HCT116 (cell line): Measurements from ENCODE around the gene CFAP53. TPM values are rescaled to one million over a fixed set of nuclear protein-coding genes. Genes with fewer than 3 reads are reported as not detected.

Experiments used
- ATAC-seq: fragments of 200-7000 bp; cut with Tn5 transposase; 2 replicates; pipeline ENCODE4 v1.9.1; 2020; ENCODE audit warnings: mild to moderate bottlenecking, moderate library complexity
- BruUV-seq: library from RNA; stranded (reverse); fragments of 400-500 nt; replicated peaks from 2 replicates; lab custom pipeline; 2021; lab: Mats Ljungman, UMichigan
- CTCF ChIA-PET: fragments of 300-600 bp; sonication (Branson Sonifier 250); formaldehyde crosslinking; loops from one replicate; lab custom pipeline; 2021; ENCODE audit warnings: antibody characterized with exemption; lab: Charles Lee
- POLR2A ChIA-PET: fragments of 300-600, 350-600 bp; sonication (Branson Sonifier 250); formaldehyde crosslinking; loops from one replicate; lab custom pipeline; 2021; ENCODE audit warnings: antibody characterized with exemption; lab: Charles Lee
- RAD21 ChIA-PET, 2 experiments: fragments of 300-600 bp; sonication (Branson Sonifier 250); formaldehyde crosslinking; loops; one replicate each; lab custom pipeline; 2023; ENCODE audit warnings: low total read pairs in 2 of 2; ENCODE audit not compliant: uncharacterized antibody in 2 of 2, unreplicated experiment in 2 of 2, low non-redundant PET in 1 of 2; lab: Charles Lee
- DNase-seq: peaks from one replicate; pipeline ENCODE4 v3.0.0-alpha.2; 2010; ENCODE audit warnings: low read depth, low spot score
- H2AFZ ChIP-seq: fragments of 200-600 bp; shearing (Covaris generic), sonication (generic); 2 replicates; pipeline ENCODE4 v1.6.1; 2017; ENCODE audit warnings: low read depth, mixed run types, mixed read lengths, antibody characterized with exemption, low read length; ENCODE audit not compliant: poor library complexity, severe bottlenecking
- H3K27ac ChIP-seq: 2 replicates; pipeline ENCODE4 v1.5.1; 2012; ENCODE audit warnings: low read depth, low read length
- H3K27me3 ChIP-seq: fragments of 200-600 bp; sonication (generic); 2 replicates; pipeline ENCODE4 v1.6.1; 2016; ENCODE audit warnings: mixed run types, low read length, mixed read lengths; ENCODE audit not compliant: insufficient read depth
- H3K36me3 ChIP-seq, 2 experiments: fragments of 200-500 bp in 1 of 2; fragments of 200-600 bp in 1 of 2; sonication (Bioruptor generic) in 1 of 2; sonication (generic) in 1 of 2; 2 replicates each; pipeline versions ENCODE4 v1.5.1 to v1.6.1; 2014 to 2016; ENCODE audit warnings: low read length in 2 of 2, inconsistent platforms in 1 of 2, mixed read lengths in 1 of 2, mixed run types in 1 of 2; ENCODE audit not compliant: insufficient read depth in 2 of 2, control insufficient read depth in 1 of 2
- H3K4me1 ChIP-seq, 2 experiments: fragments of 200-600 bp in 1 of 2; sonication (generic) in 1 of 2; 2 replicates each; pipeline versions ENCODE4 v1.5.1 to v1.6.1; 2012 to 2017; ENCODE audit warnings: low read length in 2 of 2, inconsistent platforms in 1 of 2, mild to moderate bottlenecking in 1 of 2, mixed read lengths in 1 of 2, mixed run types in 1 of 2, moderate library complexity in 1 of 2; ENCODE audit not compliant: insufficient read depth in 2 of 2, control insufficient read depth in 1 of 2
- H3K4me2 ChIP-seq: fragments of 200-600 bp; sonication (generic); 2 replicates; pipeline ENCODE4 v1.6.1; 2017; ENCODE audit warnings: mixed run types, low read length, mixed read lengths
- H3K4me3 ChIP-seq, 2 experiments: fragments of 200-600 bp in 1 of 2; sonication (generic) in 1 of 2; replicated peaks in 1 of 2; 2 replicates each; pipeline ENCODE4 v1.5.1; 2011 to 2016; ENCODE audit warnings: low read length in 2 of 2, control low read depth in 1 of 2, low read depth in 1 of 2, mild to moderate bottlenecking in 1 of 2, mixed read lengths in 1 of 2, mixed run types in 1 of 2
- H3K79me2 ChIP-seq: fragments of 200-600 bp; sonication (generic); 2 replicates; pipeline ENCODE4 v1.6.1; 2017; ENCODE audit warnings: mild to moderate bottlenecking, mixed run types, low read length, moderate library complexity, mixed read lengths; ENCODE audit not compliant: insufficient read depth
- H3K9ac ChIP-seq: fragments of 200-600 bp; sonication (generic); 2 replicates; pipeline ENCODE4 v1.6.1; 2016; ENCODE audit warnings: low read length, mixed read lengths
- H3K9me2 ChIP-seq: fragments of 200-600 bp; sonication (generic), shearing (Covaris generic); 2 replicates; pipeline ENCODE4 v1.6.1; 2017; ENCODE audit warnings: mixed run types, mild to moderate bottlenecking, moderate library complexity; ENCODE audit not compliant: insufficient read depth
- H3K9me3 ChIP-seq, 2 experiments: fragments of 200-500 bp in 1 of 2; fragments of 200-600 bp in 1 of 2; sonication (Bioruptor generic) in 1 of 2; sonication (generic) in 1 of 2; 2 replicates each; pipeline ENCODE4 v1.6.1; 2014 to 2017; ENCODE audit warnings: low read length in 2 of 2, mixed read lengths in 2 of 2, inconsistent platforms in 1 of 2, low read depth in 1 of 2, mild to moderate bottlenecking in 1 of 2, mixed run types in 1 of 2, moderate library complexity in 1 of 2; ENCODE audit not compliant: control insufficient read depth in 1 of 2, insufficient read depth in 1 of 2
- H4K20me1 ChIP-seq: fragments of 200-600 bp; sonication (generic), shearing (Covaris generic); 2 replicates; pipeline ENCODE4 v1.6.1; 2017; ENCODE audit warnings: mixed run types, mild to moderate bottlenecking, moderate library complexity; ENCODE audit not compliant: insufficient read depth
- ATF3 ChIP-seq: IDR thresholded peaks from 2 replicates; pipeline ENCODE4 v1.6.1; 2012
- EGR1 ChIP-seq: IDR thresholded peaks from 2 replicates; pipeline ENCODE4 v1.6.1; 2012; ENCODE audit warnings: low read depth
- EZH2 ChIP-seq: fragments of 200-600 bp; sonication (generic); IDR thresholded peaks from 2 replicates; pipeline ENCODE4 v1.6.1; 2017; ENCODE audit warnings: antibody characterized with exemption, mixed run types
- FOSL1 ChIP-seq: IDR thresholded peaks from 2 replicates; pipeline ENCODE4 v1.6.1; 2012; ENCODE audit warnings: low read depth
- MAX ChIP-seq: IDR thresholded peaks from 2 replicates; pipeline ENCODE4 v1.6.1; 2012
- POLR2A ChIP-seq: IDR thresholded peaks from 2 replicates; pipeline ENCODE4 v1.7.0; 2011; ENCODE audit warnings: borderline replicate concordance; ENCODE audit not compliant: insufficient read depth, insufficient read length; ENCODE audit errors: extremely low read depth
- SP1 ChIP-seq: IDR thresholded peaks from 2 replicates; pipeline ENCODE4 v1.6.1; 2012; ENCODE audit warnings: low read depth
- YY1 ChIP-seq: IDR thresholded peaks from 2 replicates; pipeline ENCODE4 v1.6.1; 2011; ENCODE audit warnings: low read length, low read depth, moderate library complexity, mild to moderate bottlenecking; ENCODE audit not compliant: insufficient replicate concordance; ENCODE audit errors: extremely low read depth
- ZBTB33 ChIP-seq: IDR thresholded peaks from 2 replicates; pipeline ENCODE4 v1.6.1; 2011; ENCODE audit warnings: mild to moderate bottlenecking, low read length, moderate library complexity; ENCODE audit not compliant: insufficient replicate concordance; ENCODE audit errors: extremely low read depth
- ZFX ChIP-seq: fragments of 450-650 bp; IDR thresholded peaks from 2 replicates; pipeline ENCODE4 v1.6.1; 2017
- ZNF274 ChIP-seq: fragments of 200-500 bp; sonication (Bioruptor generic); IDR thresholded peaks from 2 replicates; pipeline ENCODE4 v1.6.1; 2014; ENCODE audit warnings: mild to moderate bottlenecking, low read depth, low read length, inconsistent platforms
- intact Hi-C: fragments of 100-400 bp; cut with micrococcal nuclease; formaldehyde crosslinking; loops from 2 replicates; pipeline ENCODE4 v1.10.0; 2022
- total RNA-seq: library from RNA; stranded (reverse); gene quantifications from one replicate; pipeline ENCODE4 v1.2.1, GENCODE V29; 2021; ENCODE audit not compliant: unreplicated experiment

Gene CFAP53
- total RNA-seq, 1 experiment from 2014 or later: 1.1 TPM

GRCh38 chr18:50199346-50199855, 66.9 kb downstream of the CFAP53 start (continued):
- no peak for TF ChIP-seq ZBTB33

GRCh38 chr18:50196261-50196660, 70.0 kb downstream of the CFAP53 start:
- no peak for DNase-seq
- no peak for TF ChIP-seq ZFX
- TF ChIP-seq EGR1: no peak
- no peak for TF ChIP-seq POLR2A
- TF ChIP-seq FOSL1: no peak
- TF ChIP-seq ZNF274: no peak
- no peak for TF ChIP-seq SP1
- no peak for TF ChIP-seq ZBTB33
- TF ChIP-seq YY1: no peak
- no peak for TF ChIP-seq MAX
- no peak for TF ChIP-seq ATF3
- TF ChIP-seq EZH2: no peak
- ATAC-seq: no peak
- CTCF ChIA-PET: interaction anchor here (1.1 to 3.1 kb wide), 4 partner anchors 8 to 161 kb away, joined by 3 to 20 read pairs (median 8); no protein-coding TSS in a partner anchor
- H3K79me2 ChIP-seq: no peaks in the 10 kb centered on the region
- no peaks in the 10 kb centered on the region for H4K20me1 ChIP-seq
- POLR2A ChIA-PET: no interaction called here
- no peaks in the 10 kb centered on the region for H3K9me2 ChIP-seq
- no TSS peak for BruUV-seq
- H3K9me3 ChIP-seq: no peaks in the 10 kb centered on the region
- H3K4me1 ChIP-seq: peaks cover 6 to 17% of the 10 kb centered on the region in 2 experiments; a peak in 1 of 4 replicates
- no peak overlapping the region for H3K4me3 ChIP-seq
- no peaks in the 10 kb centered on the region for H3K27me3 ChIP-seq
- H2AFZ ChIP-seq: no peak overlapping the region
- no peak overlapping the region for H3K9ac ChIP-seq
- no peak overlapping the region for H3K4me2 ChIP-seq
- RAD21 ChIA-PET: no interaction called here
- intact Hi-C loops: loop anchor here (2.0 kb wide), 1 partner anchor 145 kb away; no protein-coding TSS in a partner anchor
- H3K27ac ChIP-seq: no peak overlapping the region
- H3K36me3 ChIP-seq: no peaks in the 10 kb centered on the region
